KMS-11 (cell line): Measurements from ENCODE around the gene PCCA.
"Not testable (repeated sequence)": the region's sequence is repeated elsewhere in the genome, so short reads cannot be mapped to it uniquely, and the experiment has no call there.

Experiments
- H2AFZ ChIP-seq: fragments of 200-600 bp; sonication (generic); 2 replicates; pipeline ENCODE4 v1.6.1; 2016; ENCODE audit warnings: antibody characterized with exemption, mixed run types, low read depth
- H3K27ac ChIP-seq: fragments of 200-600 bp; sonication (generic); 2 replicates; pipeline ENCODE4 v1.6.1; 2016; ENCODE audit warnings: mild to moderate bottlenecking, mixed run types
- H3K27me3 ChIP-seq: fragments of 200-600 bp; sonication (generic); 2 replicates; pipeline ENCODE4 v1.6.1; 2017; ENCODE audit warnings: mild to moderate bottlenecking, low read depth, mixed run types, moderate library complexity; ENCODE audit not compliant: insufficient read depth
- H3K36me3 ChIP-seq: fragments of 200-600 bp; sonication (generic); 2 replicates; pipeline ENCODE4 v1.6.1; 2017; ENCODE audit warnings: mild to moderate bottlenecking, mixed run types; ENCODE audit not compliant: insufficient read depth
- H3K4me1 ChIP-seq: fragments of 200-600 bp; sonication (generic); 2 replicates; pipeline ENCODE4 v1.6.1; 2016; ENCODE audit warnings: mild to moderate bottlenecking, low read depth, mixed run types; ENCODE audit not compliant: poor library complexity, severe bottlenecking
- H3K4me2 ChIP-seq: fragments of 200-600 bp; sonication (generic); 2 replicates; pipeline ENCODE4 v1.7.0; 2016; ENCODE audit warnings: mild to moderate bottlenecking, mixed run types
- H3K4me3 ChIP-seq: fragments of 200-600 bp; sonication (generic); IDR thresholded peaks from 2 replicates; pipeline ENCODE4 v1.6.1; 2017; ENCODE audit warnings: low read depth, low read length, mixed read lengths; ENCODE audit not compliant: insufficient read depth
- H3K79me2 ChIP-seq: fragments of 200-600 bp; sonication (generic); 2 replicates; pipeline ENCODE4 v1.6.1; 2016; ENCODE audit warnings: low read depth, mixed run types; ENCODE audit not compliant: insufficient read depth
- H3K9ac ChIP-seq: fragments of 200-600 bp; sonication (generic); 2 replicates; pipeline ENCODE4 v1.6.1; 2016; ENCODE audit warnings: mild to moderate bottlenecking, mixed run types
- H4K20me1 ChIP-seq: fragments of 200-600 bp; sonication (generic); 2 replicates; pipeline ENCODE4 v1.6.1; 2016; ENCODE audit warnings: mild to moderate bottlenecking, mixed run types; ENCODE audit not compliant: insufficient read depth
- CTCF ChIP-seq: fragments of 200-600 bp; sonication (generic); conservative IDR thresholded peaks from 2 replicates; pipeline ENCODE4 v1.6.1; 2017; ENCODE audit warnings: low read depth, mild to moderate bottlenecking, antibody characterized with exemption, low read length, moderate library complexity, mixed read lengths

Gene PCCA

GRCh38 chr13:100565286-100565685, 476.4 kb downstream of the PCCA start:
- Histone ChIP-seq H3K4me3 (no peak overlapping the region), H3K79me2 (no peaks in the 10 kb centered on the region), H3K27ac (peak overlapping the region; percentile 67), H2AFZ (no peak overlapping the region), H3K36me3 (no peaks in the 10 kb centered on the region), H3K9ac (peak overlapping the region; percentile 36; the same call in 1 of the 2 replicates), H3K4me1 (peaks cover 35% of the 10 kb centered on the region), H3K4me2 (peak overlapping the region; percentile 67), H3K27me3 (no peaks in the 10 kb centered on the region), H4K20me1 (no peaks in the 10 kb centered on the region)
- no peak for TF ChIP-seq CTCF

GRCh38 chr13:100566543-100566942, 477.6 kb downstream of the PCCA start:
- Histone ChIP-seq H3K4me2 (no peak overlapping the region), H3K27ac (no peak overlapping the region), H3K4me3 (no peak overlapping the region), H3K9ac (no peak overlapping the region), H2AFZ (no peak overlapping the region), H3K27me3 (no peaks in the 10 kb centered on the region), H3K36me3 (no peaks in the 10 kb centered on the region), H3K4me1 (peaks cover 35% of the 10 kb centered on the region), H3K79me2 (no peaks in the 10 kb centered on the region), H4K20me1 (no peaks in the 10 kb centered on the region)
- no peak for TF ChIP-seq CTCF

- peaks cover 34% of the 10 kb centered on the region for H3K4me1 ChIP-seq
- H4K20me1 ChIP-seq = no peaks in the 10 kb centered on the region
- H3K36me3 ChIP-seq = no peaks in the 10 kb centered on the region
- H3K4me2 ChIP-seq = no peak overlapping the region
- H3K79me2 ChIP-seq = no peaks in the 10 kb centered on the region
- no peaks in the 10 kb centered on the region for H3K27me3 ChIP-seq
- H3K27ac ChIP-seq = no peak overlapping the region
- peak; percentile 76 for TF ChIP-seq CTCF
- no peak overlapping the region for H2AFZ ChIP-seq
- H3K9ac ChIP-seq = no peak overlapping the region
- no peak overlapping the region for H3K4me3 ChIP-seq
Measured at GRCh38 chr13:100573121-100573520, 484.2 kb downstream of the PCCA start.

- H3K4me2 ChIP-seq, H3K27ac ChIP-seq, H3K27me3 ChIP-seq, H3K9ac ChIP-seq, H2AFZ ChIP-seq, H3K4me3 ChIP-seq, H3K79me2 ChIP-seq, H3K36me3 ChIP-seq, H4K20me1 ChIP-seq: not testable (repeated sequence)
- peaks cover 34% of the 10 kb centered on the region for H3K4me1 ChIP-seq
Measured at GRCh38 chr13:100577239-100577638, 488.3 kb downstream of the PCCA start.
